22Rv1 (cell line): ENCODE measurements around the gene RAB40B.

ENCODE experiments used
- H3K27ac ChIP-seq: fragments of 450-650 bp; 2 replicates; pipeline ENCODE4 v1.5.1; 2017
- CTCF ChIP-seq: fragments of 450-650 bp; IDR thresholded peaks from 2 replicates; pipeline ENCODE4 v1.5.1; 2017; ENCODE audit warnings: mild to moderate bottlenecking
- ZFX ChIP-seq: fragments of 450-650 bp; IDR thresholded peaks from 2 replicates; pipeline ENCODE4 v1.6.1; 2017; ENCODE audit warnings: antibody characterized with exemption, borderline replicate concordance

The RAB40B gene

GRCh38 chr17:82702231-82702927 is 3.9 kb upstream of the RAB40B start:
- no peak for TF ChIP-seq CTCF
- TF ChIP-seq ZFX: no peak

GRCh38 chr17:82699551-82699950 is 1.1 kb upstream of the RAB40B start:
- TF ChIP-seq ZFX (no peak), CTCF (no peak)
- H3K27ac ChIP-seq: no peak overlapping the region

More at GRCh38 chr17:82702231-82702927, 3.9 kb upstream of the RAB40B start:
- H3K27ac ChIP-seq: no peak overlapping the region

- H3K27ac ChIP-seq: no peak overlapping the region
- TF ChIP-seq CTCF (no peak), ZFX (no peak)
These were observed 510 bp upstream of the RAB40B start for GRCh38 chr17:82698974-82699442.

GRCh38 chr17:82697808-82698064 is 762 bp downstream of the RAB40B start:
- TF ChIP-seq CTCF (no peak), ZFX (no peak)
- no peak overlapping the region for H3K27ac ChIP-seq

DNA sequence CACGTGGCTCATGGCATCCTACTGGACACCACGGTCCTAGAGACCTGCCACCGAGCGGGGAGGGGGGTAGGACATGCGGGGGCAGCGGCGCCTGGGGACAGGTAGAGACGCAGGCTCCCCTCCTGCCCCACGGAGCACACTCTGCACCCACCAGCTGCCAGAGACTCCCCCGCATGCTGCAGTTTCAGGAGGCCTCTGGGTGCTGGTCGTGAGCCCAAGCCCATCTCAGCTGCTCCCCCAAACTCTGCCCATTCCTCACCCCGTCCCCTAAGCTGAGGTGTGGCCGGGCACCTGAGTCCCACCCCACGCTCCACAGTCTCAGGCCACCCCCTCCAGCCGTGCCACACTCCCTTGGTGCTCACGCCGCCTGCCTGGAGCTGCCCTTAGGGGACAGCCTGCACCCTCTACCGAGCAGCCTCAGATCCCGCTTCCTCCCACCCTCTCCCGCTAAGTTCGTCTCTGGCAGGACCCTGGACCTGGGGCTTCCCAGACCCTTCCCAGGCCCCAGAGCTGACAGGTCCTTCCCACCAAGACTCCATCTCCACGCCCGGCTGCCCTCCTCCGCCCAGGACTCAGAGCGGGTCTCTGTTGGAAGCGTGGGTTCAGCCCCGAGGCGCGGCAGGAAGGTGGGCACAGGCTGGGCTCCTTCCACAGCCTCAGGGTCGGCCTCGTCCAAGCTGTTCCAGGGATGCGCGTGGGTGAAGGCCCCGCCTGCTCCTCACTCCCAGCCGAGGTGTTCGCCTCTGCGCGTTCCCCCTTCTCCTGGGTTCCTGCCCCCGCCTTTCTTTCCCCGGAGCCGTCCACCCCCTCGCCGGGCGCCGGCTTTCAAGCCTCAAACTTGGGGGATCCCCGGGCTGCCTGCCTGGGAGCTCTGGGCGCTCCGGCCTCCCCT is 1.3 kb downstream of the RAB40B start:
- no peak overlapping the region for H3K27ac ChIP-seq
- TF ChIP-seq ZFX (no peak), CTCF (no peak)

GRCh38 chr17:82696259-82696658 is 2.2 kb downstream of the RAB40B start:
- no peak for TF ChIP-seq CTCF
- no peak for TF ChIP-seq ZFX

GRCh38 chr17:82694647-82695046 is 3.9 kb downstream of the RAB40B start:
- TF ChIP-seq CTCF (no peak), ZFX (no peak)
- no peak overlapping the region for H3K27ac ChIP-seq

More at GRCh38 chr17:82696259-82696658, 2.2 kb downstream of the RAB40B start:
- no peak overlapping the region for H3K27ac ChIP-seq
